GOT3 (cell line): ENCODE measurements around the gene DNLZ.

Experiments
- DNase-seq: peaks from one replicate; lab custom pipeline; 2025; ENCODE audit warnings: mixed read lengths; lab: John Stamatoyannopoulos, UW

The DNLZ gene

GRCh38 chr9:136395345-136396218, 32.0 kb upstream of the DNLZ start:
- DNase-seq = no peak

GRCh38 chr9:136395020-136395340, 31.4 kb upstream of the DNLZ start:
- DNase-seq = no peak

- DNase-seq = no peak
Measured at GRCh38 chr9:136394312-136395019, 30.9 kb upstream of the DNLZ start.

- DNase-seq = no peak
Measured at GRCh38 chr9:136393531-136393930, 30.0 kb upstream of the DNLZ start.

- no peak for DNase-seq
Measured at GRCh38 chr9:136392538-136393449, 29.2 kb upstream of the DNLZ start.

GRCh38 chr9:136391737-136392537, 28.4 kb upstream of the DNLZ start:
- DNase-seq = no peak

- no peak for DNase-seq
Measured at GRCh38 chr9:136389396-136389795, 25.9 kb upstream of the DNLZ start.

- DNase-seq = no peak
Measured at GRCh38 chr9:136387217-136387616, 23.7 kb upstream of the DNLZ start.

GRCh38 chr9:136386018-136386417, 22.5 kb upstream of the DNLZ start:
- DNase-seq = no peak

GRCh38 chr9:136385015-136385414, 21.5 kb upstream of the DNLZ start:
- DNase-seq = no peak

GRCh38 chr9:136383436-136383835, 19.9 kb upstream of the DNLZ start:
- DNase-seq = no peak

- no peak for DNase-seq
Measured at GRCh38 chr9:136381966-136382513, 18.5 kb upstream of the DNLZ start.

- no peak for DNase-seq
Measured at GRCh38 chr9:136381311-136381710, 17.8 kb upstream of the DNLZ start.

- DNase-seq = no peak
Measured at GRCh38 chr9:136380381-136380780, 16.8 kb upstream of the DNLZ start.

- DNase-seq = no peak
Measured at GRCh38 chr9:136379891-136380290, 16.3 kb upstream of the DNLZ start.

- no peak for DNase-seq
Measured at GRCh38 chr9:136379401-136379800, 15.9 kb upstream of the DNLZ start.

- no peak for DNase-seq
Measured at GRCh38 chr9:136379003-136379287, 15.4 kb upstream of the DNLZ start.

GRCh38 chr9:136378170-136379002, 14.8 kb upstream of the DNLZ start:
- no peak for DNase-seq

GRCh38 chr9:136377341-136378169, 14.0 kb upstream of the DNLZ start:
- DNase-seq = no peak

GRCh38 chr9:136376457-136376856, 12.9 kb upstream of the DNLZ start:
- no peak for DNase-seq
